M059J (cell line): ENCODE data around the gene COG7. TPM values are rescaled to one million over a fixed set of nuclear protein-coding genes. Genes with fewer than 3 reads are reported as not detected.
A peak's percentile ranks its signal among the peaks of the same experiment; 100 is the strongest.

ENCODE experiments used
- DNase-seq: peaks from one replicate; pipeline ENCODE4 v3.0.0-alpha.2; 2012; ENCODE audit warnings: low read depth
- total RNA-seq: library from RNA; depleted of rRNA; stranded (reverse); fragments of >200 nt; shearing (Covaris generic); gene quantifications from 2 replicates; pipeline ENCODE4 v1.2.3, GENCODE V29; 2014; rRNA removed

The COG7 gene
- total RNA-seq, 1 experiment from 2014 or later: 30.5 TPM

- DNase-seq: peak; percentile 14
Measured at GRCh38 chr16:23359092-23359760, 93.8 kb downstream of the COG7 start.

GRCh38 chr16:23357761-23358290 is 95.2 kb downstream of the COG7 start:
- no peak for DNase-seq

GRCh38 chr16:23356941-23357340 is 96.0 kb downstream of the COG7 start:
- no peak for DNase-seq

DNA sequence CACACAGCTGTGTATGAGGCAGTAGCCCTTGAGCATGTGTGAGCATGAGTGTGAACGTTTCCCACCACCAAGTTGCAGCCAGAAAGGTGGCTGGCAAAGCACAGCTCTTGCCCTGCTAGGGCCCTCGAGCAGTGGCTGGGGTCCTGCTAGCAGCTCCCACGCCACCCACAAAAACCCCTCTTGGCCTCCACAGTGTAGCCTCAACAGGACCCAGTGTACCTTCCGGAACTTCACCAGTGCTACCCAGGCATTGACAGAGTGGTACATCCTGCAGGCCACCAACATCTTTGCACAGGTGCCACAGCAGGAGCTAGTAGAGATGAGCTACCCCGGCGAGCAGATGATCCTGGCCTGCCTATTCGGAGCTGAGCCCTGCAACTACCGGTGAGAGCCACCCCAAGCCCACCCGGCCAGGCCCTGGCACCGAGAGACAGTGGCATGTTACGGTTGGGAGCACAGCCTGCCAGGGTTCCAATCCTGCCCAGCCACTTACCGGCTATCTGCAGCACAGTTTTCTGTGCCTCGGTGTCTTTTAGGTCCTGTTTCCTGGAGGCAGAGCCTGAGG is 97.8 kb downstream of the COG7 start:
- no peak for DNase-seq

DNA sequence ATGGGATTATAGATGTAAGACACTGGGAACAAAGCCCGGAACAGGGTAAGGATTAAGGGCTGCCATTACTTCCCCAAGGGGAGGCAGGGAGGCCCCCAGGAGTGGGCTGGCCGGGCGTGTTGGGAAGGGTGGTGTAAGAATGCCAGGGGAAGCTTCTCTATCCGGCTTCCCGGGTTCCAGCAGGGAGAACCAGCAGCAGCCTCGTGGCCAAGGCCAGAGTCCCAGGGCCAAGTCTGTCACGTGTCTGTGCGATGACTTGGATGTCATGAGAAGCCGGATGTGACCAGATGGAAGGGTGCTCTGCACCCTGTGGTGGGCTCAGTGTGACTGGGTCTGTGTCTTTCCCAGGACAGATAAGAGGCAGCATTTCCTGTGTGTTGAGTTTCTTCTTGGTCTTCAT is 98.7 kb downstream of the COG7 start:
- no peak for DNase-seq

- no peak for DNase-seq
Measured at GRCh38 chr16:23353440-23353839, 99.5 kb downstream of the COG7 start.

DNA sequence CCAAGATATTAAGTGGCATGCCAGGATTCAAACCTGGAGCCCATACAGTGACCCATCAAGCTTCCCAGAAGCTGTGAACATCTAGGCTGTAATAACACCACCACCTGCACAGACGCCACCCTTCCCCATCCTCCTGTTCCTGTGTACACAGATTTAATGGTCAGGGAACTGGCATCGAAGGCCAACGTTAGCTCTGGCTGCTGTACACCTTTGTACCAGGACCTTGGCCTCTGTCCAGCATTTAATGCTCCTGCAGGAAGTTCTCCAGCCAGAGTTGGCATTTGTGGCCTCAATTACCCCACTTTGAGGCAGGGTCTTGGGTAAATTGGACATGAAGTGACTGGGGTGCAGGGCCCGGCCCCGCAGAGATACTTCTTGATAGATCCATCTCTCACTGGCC is 101.6 kb downstream of the COG7 start:
- DNase-seq: no peak

DNA sequence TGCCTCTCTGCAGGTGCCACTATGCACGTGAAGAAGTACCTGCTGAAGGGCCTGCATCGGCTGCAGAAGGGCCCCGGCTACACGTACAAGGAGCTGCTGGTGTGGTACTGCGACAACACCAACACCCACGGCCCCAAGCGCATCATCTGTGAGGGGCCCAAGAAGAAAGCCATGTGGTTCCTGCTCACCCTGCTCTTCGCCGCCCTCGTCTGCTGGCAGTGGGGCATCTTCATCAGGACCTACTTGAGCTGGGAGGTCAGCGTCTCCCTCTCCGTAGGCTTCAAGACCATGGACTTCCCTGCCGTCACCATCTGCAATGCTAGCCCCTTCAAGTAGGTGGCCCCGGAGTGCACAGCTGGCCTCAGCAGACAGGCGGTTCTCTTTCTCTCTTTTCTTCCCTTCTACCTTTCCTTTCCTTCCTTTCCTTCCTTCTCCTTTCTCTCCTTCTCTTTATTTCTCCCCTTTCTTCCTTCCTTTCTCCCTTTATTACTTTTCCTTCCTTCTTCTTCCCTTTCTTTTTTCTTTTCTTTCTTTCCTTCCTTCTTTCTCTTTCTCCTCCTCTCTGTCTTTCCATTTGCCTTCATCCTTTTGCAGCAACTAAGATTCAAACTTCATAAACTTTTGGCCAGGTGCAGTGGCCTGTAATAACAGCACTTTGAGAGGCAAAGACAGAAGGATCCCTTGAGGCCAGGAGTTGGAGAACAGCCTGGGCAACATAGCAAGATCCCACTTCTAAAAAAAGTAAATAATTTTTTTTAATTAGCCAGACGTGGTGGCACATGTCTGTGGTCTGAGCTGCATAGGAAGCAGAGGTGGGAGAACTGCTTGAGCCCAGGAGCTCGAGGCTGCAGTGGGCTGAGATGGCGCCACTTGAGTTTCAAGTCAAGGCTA is 104.2 kb downstream of the COG7 start:
- DNase-seq: no peak

DNA sequence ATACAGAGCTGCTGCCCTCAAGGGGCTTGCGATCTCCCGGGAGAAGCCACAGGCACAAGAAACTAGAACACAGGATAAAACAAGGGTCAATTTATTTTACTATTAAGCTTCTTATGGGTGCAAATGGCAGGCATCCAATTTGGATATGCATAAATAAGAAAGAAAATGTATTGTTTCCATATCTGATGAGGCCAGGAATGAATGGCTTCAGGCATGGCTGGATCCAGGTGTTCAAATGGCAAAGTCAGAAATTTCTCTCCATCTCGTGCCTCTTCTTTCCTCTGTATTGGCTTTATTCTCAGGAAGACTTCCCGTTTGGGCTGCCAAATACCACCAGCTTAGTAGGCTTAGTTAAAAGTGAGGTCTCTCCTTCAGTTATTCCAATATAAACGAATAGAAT is 107.8 kb downstream of the COG7 start:
- DNase-seq: no peak

DNA sequence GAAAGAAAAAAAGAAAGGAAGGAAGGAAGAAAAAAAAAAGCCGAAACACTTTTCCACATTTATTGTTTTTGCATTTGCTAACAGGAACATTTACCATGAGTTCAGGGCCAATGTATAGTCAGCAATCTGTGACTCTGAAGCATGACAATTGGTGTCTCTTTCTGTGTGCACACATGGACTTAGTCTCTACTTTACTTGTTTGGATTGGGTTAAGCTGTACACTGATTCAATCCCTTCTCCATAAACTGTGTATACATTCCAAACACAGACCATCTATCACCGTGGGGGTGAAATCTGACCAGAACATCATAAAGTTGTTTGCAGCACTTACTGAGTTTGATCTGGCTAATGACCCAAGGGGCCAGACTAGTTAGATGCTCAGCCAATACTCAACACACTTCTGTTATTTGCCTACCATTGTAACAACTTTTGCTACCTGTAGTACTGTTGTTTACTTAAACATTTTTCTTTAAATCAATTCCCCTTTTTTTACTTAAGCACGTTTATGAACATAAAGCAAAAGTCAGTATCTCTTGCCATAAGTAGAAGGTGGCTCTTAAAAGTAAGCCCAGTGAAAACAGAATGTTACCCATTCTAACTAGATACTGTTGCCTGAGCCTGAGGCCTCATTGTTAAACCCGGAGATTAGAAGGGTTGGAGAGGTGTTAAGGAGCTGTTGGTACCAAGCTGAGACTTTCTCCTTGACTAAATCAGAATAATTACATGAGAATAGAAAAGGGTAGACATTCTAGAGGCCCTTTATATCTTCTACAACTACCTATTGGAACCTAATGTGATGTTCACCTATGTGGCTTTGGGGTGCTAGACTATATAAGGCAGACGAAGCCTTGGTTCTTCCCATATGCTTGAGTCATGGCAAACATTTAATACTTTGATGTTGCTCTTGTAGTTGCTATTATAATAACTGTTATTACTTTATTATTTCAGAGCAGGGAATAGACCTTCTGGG is 109.1 kb downstream of the COG7 start:
- DNase-seq: no peak

GRCh38 chr16:23342083-23342640 is 110.8 kb downstream of the COG7 start:
- DNase-seq: no peak

- DNase-seq: no peak
Measured at GRCh38 chr16:23339787-23340186, 113.2 kb downstream of the COG7 start.

Other genes with a start within 250 kb of the COG7 start
- not detected in 2 replicates for gene SCNN1B, start 150.9 kb downstream of the COG7 start, total RNA-seq
- gene GGA2, start 57.3 kb upstream of the COG7 start, total RNA-seq: 4.4 and 19.3 TPM in 2 replicates
- gene EARS2, start 104.2 kb upstream of the COG7 start, total RNA-seq: 23.7 and 27.5 TPM in 2 replicates
- 127 and 136 TPM in 2 replicates for gene UBFD1, start 104.5 kb upstream of the COG7 start, total RNA-seq
- 156 and 188 TPM in 2 replicates for gene NDUFAB1, start 143.1 kb upstream of the COG7 start, total RNA-seq
- gene PALB2, start 188.1 kb upstream of the COG7 start, total RNA-seq: 14.4 and 16.1 TPM in 2 replicates
- gene DCTN5, start 188.3 kb upstream of the COG7 start, total RNA-seq: 63.4 and 116 TPM in 2 replicates
- 69.5 and 98.8 TPM in 2 replicates for gene PLK1, start 225.7 kb upstream of the COG7 start, total RNA-seq